ENCODE results near the gene PODXL2.

PODXL2 gene

DNA sequence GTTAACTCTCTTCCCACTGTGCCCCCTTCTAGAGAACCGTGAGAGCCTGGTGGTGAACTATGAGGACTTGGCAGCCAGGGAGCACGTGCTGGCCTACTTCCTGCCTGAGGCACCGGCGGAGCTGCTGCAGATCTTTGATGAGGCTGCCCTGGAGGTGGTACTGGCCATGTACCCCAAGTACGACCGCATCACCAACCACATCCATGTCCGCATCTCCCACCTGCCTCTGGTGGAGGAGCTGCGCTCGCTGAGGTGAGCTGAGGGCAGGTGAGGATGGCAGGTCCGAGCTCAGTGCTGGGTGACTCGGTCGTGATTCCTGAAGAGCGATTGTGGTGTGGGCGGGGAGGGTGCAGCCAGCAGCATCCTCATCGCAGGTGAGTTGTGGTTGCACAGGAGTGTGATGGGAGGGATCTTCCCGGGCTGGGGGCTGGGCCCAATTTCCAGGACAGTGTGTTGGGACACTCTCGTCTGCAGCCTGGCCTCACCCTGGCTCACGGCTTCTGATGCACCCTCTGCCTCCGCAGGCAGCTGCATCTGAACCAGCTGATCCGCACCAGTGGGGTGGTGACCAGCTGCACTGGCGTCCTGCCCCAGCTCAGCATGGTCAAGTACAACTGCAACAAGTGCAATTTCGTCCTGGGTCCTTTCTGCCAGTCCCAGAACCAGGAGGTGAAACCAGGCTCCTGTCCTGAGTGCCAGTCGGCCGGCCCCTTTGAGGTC lies 22.7 kb upstream of the PODXL2 start:
- no peak for DNase-seq

GRCh38 chr3:127606981-127607595 lies 21.9 kb upstream of the PODXL2 start:
- no peak for DNase-seq

DNA sequence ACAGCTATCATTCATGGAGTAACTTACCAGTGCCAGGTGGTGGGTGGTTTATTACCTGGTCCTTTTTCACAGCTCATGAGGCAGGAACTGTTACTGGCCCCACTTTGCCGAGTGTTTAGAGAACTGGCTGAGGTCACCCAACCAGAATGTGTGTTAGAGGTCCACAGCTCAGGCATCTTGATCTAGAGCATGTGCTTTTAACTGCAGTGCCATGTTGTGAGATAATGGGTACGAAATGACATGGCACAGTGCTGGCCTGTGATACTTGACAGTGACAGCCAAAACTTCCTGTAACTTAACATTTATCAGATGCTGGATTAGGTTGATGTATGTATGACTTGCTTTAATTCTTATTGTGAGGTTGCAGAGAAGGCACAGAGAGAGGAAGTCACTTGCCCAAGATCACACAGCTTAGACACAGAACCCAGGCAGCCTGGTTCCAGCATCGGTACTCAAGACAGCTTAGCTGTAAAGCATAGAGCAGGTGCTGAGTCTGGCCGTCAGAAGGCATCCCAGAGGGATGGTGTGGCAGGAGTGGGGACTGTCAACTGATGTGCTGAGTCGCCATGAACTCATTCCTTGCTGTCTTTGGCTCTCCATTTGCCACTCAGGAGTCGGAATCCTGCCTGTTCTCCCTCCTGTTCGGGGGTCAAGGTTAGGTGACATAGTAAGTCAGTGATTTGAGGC lies 21.2 kb upstream of the PODXL2 start:
- DNase-seq, result no peak

GRCh38 chr3:127608362-127608718 lies 20.6 kb upstream of the PODXL2 start:
- DNase-seq, result no peak

GRCh38 chr3:127610105-127610504 lies 18.9 kb upstream of the PODXL2 start:
- DNase-seq, result no peak

GRCh38 chr3:127611251-127611650 lies 17.7 kb upstream of the PODXL2 start:
- no peak for DNase-seq

- DNase-seq, result no peak
These were observed 16.0 kb upstream of the PODXL2 start for GRCh38 chr3:127612966-127613365.

DNA sequence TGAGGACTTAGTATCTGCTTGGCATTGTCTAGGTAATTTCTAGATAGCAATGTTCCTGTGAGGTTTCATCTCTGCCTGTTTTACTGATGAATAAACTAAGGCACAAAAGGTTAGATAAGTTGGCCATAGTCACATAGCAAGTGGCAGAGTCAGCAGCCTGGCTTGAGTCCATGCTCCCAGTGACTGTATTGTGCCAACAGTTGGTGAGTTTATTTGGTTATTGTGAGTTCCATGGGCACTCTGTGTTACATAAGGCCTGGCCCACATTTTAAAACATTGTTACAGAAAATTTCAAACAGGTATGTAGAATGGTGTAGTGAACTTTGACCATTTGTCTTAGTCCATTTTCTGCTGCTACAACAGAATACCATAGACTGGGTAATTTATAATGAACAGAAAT lies 15.6 kb upstream of the PODXL2 start:
- no peak for DNase-seq

GRCh38 chr3:127614928-127615589 lies 13.9 kb upstream of the PODXL2 start:
- DNase-seq, result no peak

DNA sequence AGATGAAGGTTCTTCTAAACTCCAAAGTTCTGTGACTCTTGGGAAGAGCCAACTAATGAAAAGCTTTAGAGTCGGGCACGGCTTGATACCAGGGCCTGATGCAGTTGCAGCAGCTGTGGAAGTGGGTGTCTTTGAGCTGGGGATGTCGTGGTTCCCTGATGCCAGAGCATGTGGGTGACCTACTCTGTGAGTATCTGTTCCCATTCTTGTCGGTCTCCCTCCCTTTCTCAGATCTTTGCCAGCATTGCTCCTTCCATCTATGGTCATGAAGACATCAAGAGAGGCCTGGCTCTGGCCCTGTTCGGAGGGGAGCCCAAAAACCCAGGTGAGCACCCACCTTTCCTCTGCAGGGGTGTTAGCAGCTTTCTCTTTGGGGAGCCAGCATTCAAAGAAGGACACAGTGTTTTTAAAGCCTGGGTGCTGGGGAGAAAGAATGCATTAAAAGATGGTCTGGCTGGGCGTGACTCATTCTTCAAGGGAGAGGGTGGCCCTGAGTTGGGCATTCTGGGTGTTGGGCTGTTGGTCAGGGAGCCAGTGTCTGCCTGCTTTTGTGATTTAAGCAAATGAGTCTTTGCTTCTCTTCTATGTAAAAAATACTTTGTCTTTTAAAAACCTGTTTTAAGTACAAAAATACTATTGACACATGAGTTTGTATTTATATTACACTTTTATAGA lies 13.2 kb upstream of the PODXL2 start:
- DNase-seq, result no peak

GRCh38 chr3:127616836-127617605 lies 12.0 kb upstream of the PODXL2 start:
- DNase-seq, result no peak

GRCh38 chr3:127618891-127619290 lies 10.1 kb upstream of the PODXL2 start:
- no peak for DNase-seq

DNA sequence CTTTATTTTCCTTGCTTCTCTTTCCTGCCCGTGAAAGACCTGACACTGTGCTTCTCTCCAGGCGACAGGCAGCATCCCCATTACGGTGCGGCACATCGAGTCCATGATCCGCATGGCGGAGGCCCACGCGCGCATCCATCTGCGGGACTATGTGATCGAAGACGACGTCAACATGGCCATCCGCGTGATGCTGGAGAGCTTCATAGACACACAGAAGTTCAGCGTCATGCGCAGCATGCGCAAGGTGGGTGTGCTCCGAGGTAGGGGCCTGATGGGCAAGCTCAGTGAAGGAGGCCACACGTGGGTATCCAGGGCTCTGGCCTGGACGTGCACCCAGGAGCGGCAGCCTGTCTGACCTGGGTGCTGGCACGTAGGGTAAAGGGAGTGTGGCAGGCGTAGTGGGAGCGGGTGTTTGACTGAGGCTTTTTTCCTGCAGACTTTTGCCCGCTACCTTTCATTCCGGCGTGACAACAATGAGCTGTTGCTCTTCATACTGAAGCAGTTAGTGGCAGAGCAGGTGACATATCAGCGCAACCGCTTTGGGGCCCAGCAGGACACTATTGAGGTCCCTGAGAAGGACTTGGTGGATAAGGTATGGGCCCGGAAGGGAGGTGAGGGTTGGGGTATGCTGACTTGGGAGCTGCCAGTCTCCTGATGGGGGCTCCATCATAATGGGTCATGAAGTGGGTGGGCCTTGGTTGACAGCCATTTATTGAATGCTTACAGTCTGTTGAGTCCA lies 8.2 kb upstream of the PODXL2 start:
- DNase-seq, result no peak

GRCh38 chr3:127622031-127622430 lies 7.0 kb upstream of the PODXL2 start:
- no peak for DNase-seq

- no peak for DNase-seq
These were observed 6.0 kb upstream of the PODXL2 start for GRCh38 chr3:127622772-127623576.

- DNase-seq, result no peak
These were observed 4.9 kb upstream of the PODXL2 start for GRCh38 chr3:127624063-127624462.

- no peak for DNase-seq
These were observed 3.2 kb upstream of the PODXL2 start for GRCh38 chr3:127625821-127626220.

- DNase-seq, result no peak
These were observed 578 bp upstream of the PODXL2 start for GRCh38 chr3:127628426-127628787.

- DNase-seq, result no peak
These were observed 750 bp downstream of the PODXL2 start for GRCh38 chr3:127629467-127630403.
